Aortic smooth muscle cell (primary cell): Measurements from ENCODE around the gene SALL1. TPM values are rescaled to one million over a fixed set of nuclear protein-coding genes. Genes with fewer than 3 reads are reported as not detected.

ENCODE experiments used
- total RNA-seq: library from RNA; depleted of rRNA; stranded (reverse); fragments of >200 nt; gene quantifications from 2 replicates; pipeline ENCODE4 v1.2.3, GENCODE V29; 2014

Gene SALL1
- total RNA-seq, result 0.13 and 0.31 TPM in 2 replicates

GRCh38 chr16:51150888-51151320 is at the start of gene SALL1:
SALL1 (minus strand) TSS chr16:51151270; CDS start chr16:51151241, 29 bp downstream.

